HEK293 (cell line): ENCODE results near the gene SRP19.

Source experiments
- RBAK ChIP-seq: fragments of 450-650 bp; formaldehyde crosslinking; IDR thresholded peaks from 2 replicates; pipeline ENCODE4 v1.5.1; 2016; ENCODE audit warnings: missing biosample characterization, missing genetic modification characterization
- YY1 ChIP-seq: fragments of 450-650 bp; formaldehyde crosslinking; IDR thresholded peaks from 2 replicates; pipeline ENCODE4 v1.5.1; 2018; ENCODE audit warnings: missing biosample characterization, missing genetic modification characterization
- ZBTB7A ChIP-seq: fragments of 450-650 bp; formaldehyde crosslinking; IDR thresholded peaks from 2 replicates; pipeline ENCODE4 v1.5.1; 2016; ENCODE audit warnings: low read depth, missing biosample characterization, missing genetic modification characterization
- ZNF311 ChIP-seq: fragments of 450-650 bp; formaldehyde crosslinking; IDR thresholded peaks from 2 replicates; pipeline ENCODE4 v1.5.1; 2017; ENCODE audit warnings: missing biosample characterization, missing genetic modification characterization, borderline replicate concordance
- TF ChIP-seq, protein P1 (sequence below): fragments of 450-650 bp; formaldehyde crosslinking; IDR thresholded peaks from 2 replicates; pipeline ENCODE4 v1.5.1; 2016; ENCODE audit warnings: missing biosample characterization, missing genetic modification characterization
- TF ChIP-seq, protein P2 (sequence below): fragments of 450-650 bp; formaldehyde crosslinking; IDR thresholded peaks from 2 replicates; pipeline ENCODE4 v1.5.1; 2016; ENCODE audit warnings: missing biosample characterization, missing genetic modification characterization
- TF ChIP-seq, protein P3 (sequence below): fragments of 450-650 bp; formaldehyde crosslinking; IDR thresholded peaks from 2 replicates; pipeline ENCODE4 v1.5.1; 2016; ENCODE audit warnings: missing biosample characterization, missing genetic modification characterization
- TF ChIP-seq, protein P4 (sequence below): fragments of 450-650 bp; formaldehyde crosslinking; IDR thresholded peaks from 2 replicates; pipeline ENCODE4 v1.5.1; 2016; ENCODE audit warnings: missing biosample characterization, missing genetic modification characterization, low read depth

DNA sequence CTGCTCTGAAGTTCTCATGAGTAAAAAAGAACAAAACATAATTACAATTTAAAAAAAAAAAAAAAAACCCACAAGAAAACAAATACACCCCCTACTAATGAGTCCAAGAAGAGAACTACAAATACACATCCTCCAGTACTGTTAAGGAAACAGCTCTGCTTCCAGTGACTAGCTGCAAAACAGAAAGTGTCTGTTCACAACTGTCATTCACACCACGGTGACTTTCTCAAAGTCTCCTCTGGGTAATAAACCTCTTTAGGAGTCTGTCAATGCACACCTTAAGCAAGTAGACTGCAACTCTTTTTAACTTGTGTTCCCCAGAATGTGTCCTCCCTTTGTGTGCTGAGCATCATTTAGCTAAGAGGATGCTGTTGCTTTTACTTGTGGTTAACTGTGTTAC is 54.7 kb downstream of the SRP19 start:
- TF ChIP-seq, protein P1, sequence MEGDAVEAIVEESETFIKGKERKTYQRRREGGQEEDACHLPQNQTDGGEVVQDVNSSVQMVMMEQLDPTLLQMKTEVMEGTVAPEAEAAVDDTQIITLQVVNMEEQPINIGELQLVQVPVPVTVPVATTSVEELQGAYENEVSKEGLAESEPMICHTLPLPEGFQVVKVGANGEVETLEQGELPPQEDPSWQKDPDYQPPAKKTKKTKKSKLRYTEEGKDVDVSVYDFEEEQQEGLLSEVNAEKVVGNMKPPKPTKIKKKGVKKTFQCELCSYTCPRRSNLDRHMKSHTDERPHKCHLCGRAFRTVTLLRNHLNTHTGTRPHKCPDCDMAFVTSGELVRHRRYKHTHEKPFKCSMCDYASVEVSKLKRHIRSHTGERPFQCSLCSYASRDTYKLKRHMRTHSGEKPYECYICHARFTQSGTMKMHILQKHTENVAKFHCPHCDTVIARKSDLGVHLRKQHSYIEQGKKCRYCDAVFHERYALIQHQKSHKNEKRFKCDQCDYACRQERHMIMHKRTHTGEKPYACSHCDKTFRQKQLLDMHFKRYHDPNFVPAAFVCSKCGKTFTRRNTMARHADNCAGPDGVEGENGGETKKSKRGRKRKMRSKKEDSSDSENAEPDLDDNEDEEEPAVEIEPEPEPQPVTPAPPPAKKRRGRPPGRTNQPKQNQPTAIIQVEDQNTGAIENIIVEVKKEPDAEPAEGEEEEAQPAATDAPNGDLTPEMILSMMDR, result no peak
- TF ChIP-seq, protein P2, sequence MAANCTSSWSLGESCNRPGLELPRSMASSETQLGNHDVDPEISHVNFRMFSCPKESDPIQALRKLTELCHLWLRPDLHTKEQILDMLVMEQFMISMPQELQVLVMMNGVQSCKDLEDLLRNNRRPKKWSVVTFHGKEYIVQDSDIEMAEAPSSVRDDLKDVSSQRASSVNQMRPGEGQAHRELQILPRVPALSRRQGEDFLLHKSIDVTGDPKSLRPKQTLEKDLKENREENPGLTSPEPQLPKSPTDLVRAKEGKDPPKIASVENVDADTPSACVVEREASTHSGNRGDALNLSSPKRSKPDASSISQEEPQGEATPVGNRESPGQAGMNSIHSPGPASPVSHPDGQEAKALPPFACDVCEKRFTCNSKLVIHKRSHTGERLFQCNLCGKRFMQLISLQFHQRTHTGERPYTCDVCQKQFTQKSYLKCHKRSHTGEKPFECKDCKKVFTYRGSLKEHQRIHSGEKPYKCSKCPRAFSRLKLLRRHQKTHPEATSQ (tag by site-specific recombination), result no peak
- TF ChIP-seq ZNF311 (tag by site-specific recombination) (no peak), YY1 (tag by site-specific recombination) (no peak), ZBTB7A (no peak), RBAK (tag by site-specific recombination) (no peak)
- TF ChIP-seq, protein P3, sequence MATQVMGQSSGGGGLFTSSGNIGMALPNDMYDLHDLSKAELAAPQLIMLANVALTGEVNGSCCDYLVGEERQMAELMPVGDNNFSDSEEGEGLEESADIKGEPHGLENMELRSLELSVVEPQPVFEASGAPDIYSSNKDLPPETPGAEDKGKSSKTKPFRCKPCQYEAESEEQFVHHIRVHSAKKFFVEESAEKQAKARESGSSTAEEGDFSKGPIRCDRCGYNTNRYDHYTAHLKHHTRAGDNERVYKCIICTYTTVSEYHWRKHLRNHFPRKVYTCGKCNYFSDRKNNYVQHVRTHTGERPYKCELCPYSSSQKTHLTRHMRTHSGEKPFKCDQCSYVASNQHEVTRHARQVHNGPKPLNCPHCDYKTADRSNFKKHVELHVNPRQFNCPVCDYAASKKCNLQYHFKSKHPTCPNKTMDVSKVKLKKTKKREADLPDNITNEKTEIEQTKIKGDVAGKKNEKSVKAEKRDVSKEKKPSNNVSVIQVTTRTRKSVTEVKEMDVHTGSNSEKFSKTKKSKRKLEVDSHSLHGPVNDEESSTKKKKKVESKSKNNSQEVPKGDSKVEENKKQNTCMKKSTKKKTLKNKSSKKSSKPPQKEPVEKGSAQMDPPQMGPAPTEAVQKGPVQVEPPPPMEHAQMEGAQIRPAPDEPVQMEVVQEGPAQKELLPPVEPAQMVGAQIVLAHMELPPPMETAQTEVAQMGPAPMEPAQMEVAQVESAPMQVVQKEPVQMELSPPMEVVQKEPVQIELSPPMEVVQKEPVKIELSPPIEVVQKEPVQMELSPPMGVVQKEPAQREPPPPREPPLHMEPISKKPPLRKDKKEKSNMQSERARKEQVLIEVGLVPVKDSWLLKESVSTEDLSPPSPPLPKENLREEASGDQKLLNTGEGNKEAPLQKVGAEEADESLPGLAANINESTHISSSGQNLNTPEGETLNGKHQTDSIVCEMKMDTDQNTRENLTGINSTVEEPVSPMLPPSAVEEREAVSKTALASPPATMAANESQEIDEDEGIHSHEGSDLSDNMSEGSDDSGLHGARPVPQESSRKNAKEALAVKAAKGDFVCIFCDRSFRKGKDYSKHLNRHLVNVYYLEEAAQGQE, result no peak
- TF ChIP-seq, protein P4, sequence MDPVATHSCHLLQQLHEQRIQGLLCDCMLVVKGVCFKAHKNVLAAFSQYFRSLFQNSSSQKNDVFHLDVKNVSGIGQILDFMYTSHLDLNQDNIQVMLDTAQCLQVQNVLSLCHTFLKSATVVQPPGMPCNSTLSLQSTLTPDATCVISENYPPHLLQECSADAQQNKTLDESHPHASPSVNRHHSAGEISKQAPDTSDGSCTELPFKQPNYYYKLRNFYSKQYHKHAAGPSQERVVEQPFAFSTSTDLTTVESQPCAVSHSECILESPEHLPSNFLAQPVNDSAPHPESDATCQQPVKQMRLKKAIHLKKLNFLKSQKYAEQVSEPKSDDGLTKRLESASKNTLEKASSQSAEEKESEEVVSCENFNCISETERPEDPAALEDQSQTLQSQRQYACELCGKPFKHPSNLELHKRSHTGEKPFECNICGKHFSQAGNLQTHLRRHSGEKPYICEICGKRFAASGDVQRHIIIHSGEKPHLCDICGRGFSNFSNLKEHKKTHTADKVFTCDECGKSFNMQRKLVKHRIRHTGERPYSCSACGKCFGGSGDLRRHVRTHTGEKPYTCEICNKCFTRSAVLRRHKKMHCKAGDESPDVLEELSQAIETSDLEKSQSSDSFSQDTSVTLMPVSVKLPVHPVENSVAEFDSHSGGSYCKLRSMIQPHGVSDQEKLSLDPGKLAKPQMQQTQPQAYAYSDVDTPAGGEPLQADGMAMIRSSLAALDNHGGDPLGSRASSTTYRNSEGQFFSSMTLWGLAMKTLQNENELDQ (tag by site-specific recombination), result no peak
